T-cell (primary cell): ENCODE results near the gene COA1. TPM values are rescaled to one million over a fixed set of nuclear protein-coding genes. Genes with fewer than 3 reads are reported as not detected.

Experiments used
- ATAC-seq, 4 experiments: fragments of 200-7000 bp in 3 of 4; fragments of 150-1000 bp in 1 of 4; cut with Tn5 transposase; replicated peaks in 1 of 4; 1 replicate in 3 of 4; 2 replicates in 1 of 4; pipeline ENCODE4 v1.10.0; 2021; ENCODE audit warnings: moderate library complexity in 3 of 4, mild to moderate bottlenecking in 2 of 4, moderate number of reproducible peaks in 1 of 4
- CTCF ChIA-PET, 2 donors: fragments of 300-600 bp; sonication (Branson Sonifier 250); formaldehyde crosslinking; loops; one replicate each; lab custom pipeline; 2022; ENCODE audit warnings: antibody characterized with exemption in 2 of 2; lab: Charles Lee
- POLR2A ChIA-PET, 2 donors: fragments of 300-600 bp; sonication (Branson Sonifier 250); formaldehyde crosslinking; loops; one replicate each; lab custom pipeline; 2022; ENCODE audit warnings: antibody characterized with exemption in 2 of 2; lab: Charles Lee
- DNase-seq, 35 experiments: peaks; one replicate each; pipeline versions ENCODE4 v3.0.0 to v3.0.0-alpha.2; 2013 to 2023
- H3K27ac ChIP-seq: one replicate; pipeline ENCODE4 v1.5.1; 2013; ENCODE audit warnings: low read length
- H3K27me3 ChIP-seq, 2 experiments: replicated peaks in 1 of 2; 1 replicate in 1 of 2; 2 replicates in 1 of 2; pipeline versions ENCODE4 v1.6.1 to v1.7.0; 2013; ENCODE audit warnings: low read length in 1 of 2, mixed read lengths in 1 of 2; ENCODE audit not compliant: control insufficient read depth in 2 of 2, insufficient read depth in 2 of 2; ENCODE audit errors: extremely low read depth in 1 of 2
- H3K36me3 ChIP-seq, 2 donors: 1 replicate in 1 of 2; 2 replicates in 1 of 2; pipeline versions ENCODE4 v1.6.1 to v1.7.0; 2013; ENCODE audit warnings: low read length in 1 of 2; ENCODE audit not compliant: control insufficient read depth in 2 of 2, insufficient read depth in 1 of 2; ENCODE audit errors: extremely low read depth in 1 of 2
- H3K4me1 ChIP-seq, 2 experiments: 1 replicate in 1 of 2; 2 replicates in 1 of 2; pipeline versions ENCODE4 v1.6.1 to v1.7.0; 2013; ENCODE audit warnings: low read length in 2 of 2, mixed read lengths in 1 of 2; ENCODE audit not compliant: insufficient read depth in 2 of 2, control insufficient read depth in 1 of 2; ENCODE audit errors: extremely low read depth in 1 of 2
- H3K4me3 ChIP-seq, 2 donors: 1 replicate in 1 of 2; 2 replicates in 1 of 2; pipeline versions ENCODE4 v1.5.1 to v1.7.0; 2013; ENCODE audit warnings: mild to moderate bottlenecking in 2 of 2, low read length in 1 of 2, moderate library complexity in 1 of 2; ENCODE audit not compliant: control insufficient read depth in 1 of 2; ENCODE audit errors: extremely low read depth in 1 of 2
- H3K9me3 ChIP-seq: 2 replicates; pipeline ENCODE4 v1.7.0; 2013
- H3K27ac Mint-ChIP-seq, 2 donors: one replicate each; pipeline ENCODE4 v1.8.0; 2020 to 2021; ENCODE audit warnings: mild to moderate bottlenecking in 2 of 2, mixed read lengths in 2 of 2
- H3K27me3 Mint-ChIP-seq, 2 donors: one replicate each; pipeline ENCODE4 v1.8.0; 2021 to 2022; ENCODE audit warnings: mixed read lengths in 2 of 2
- H3K36me3 Mint-ChIP-seq: one replicate; pipeline ENCODE4 v1.8.0; 2021; ENCODE audit warnings: mixed read lengths
- H3K4me1 Mint-ChIP-seq, 3 donors: one replicate each; pipeline ENCODE4 v1.8.0; 2020 to 2022; ENCODE audit warnings: mixed read lengths in 3 of 3, mild to moderate bottlenecking in 1 of 3
- H3K4me3 Mint-ChIP-seq, 3 donors: one replicate each; pipeline ENCODE4 v1.8.0; 2020 to 2022; ENCODE audit warnings: mild to moderate bottlenecking in 3 of 3, mixed read lengths in 3 of 3, moderate library complexity in 3 of 3
- H3K9me3 Mint-ChIP-seq, 3 donors: one replicate each; pipeline ENCODE4 v1.8.0; 2020 to 2022; ENCODE audit warnings: mixed read lengths in 3 of 3
- WGBS: methylation state at CpG from one replicate; pipeline ENCODE4 v1.1.5; 2013; ENCODE audit warnings: missing lambda C conversion rate; ENCODE audit not compliant: insufficient coverage; 5-methylcytosine and 5-hydroxymethylcytosine counted together
- total RNA-seq, 35 experiments: library from RNA in 6 of 35; stranded (reverse) in 6 of 35; fragments of 120-200 nt in 1 of 35; gene quantifications; one replicate each; pipeline versions ENCODE4 v1.2.1 to v1.2.4 and lab custom pipeline; 2013 to 2026

COA1 gene
- total RNA-seq, 5 donors from 2014 or later (not counting 1 experiment from before 2014, with no cell fraction given) = 49.6 to 92.1 (median 67.8) TPM

DNA sequence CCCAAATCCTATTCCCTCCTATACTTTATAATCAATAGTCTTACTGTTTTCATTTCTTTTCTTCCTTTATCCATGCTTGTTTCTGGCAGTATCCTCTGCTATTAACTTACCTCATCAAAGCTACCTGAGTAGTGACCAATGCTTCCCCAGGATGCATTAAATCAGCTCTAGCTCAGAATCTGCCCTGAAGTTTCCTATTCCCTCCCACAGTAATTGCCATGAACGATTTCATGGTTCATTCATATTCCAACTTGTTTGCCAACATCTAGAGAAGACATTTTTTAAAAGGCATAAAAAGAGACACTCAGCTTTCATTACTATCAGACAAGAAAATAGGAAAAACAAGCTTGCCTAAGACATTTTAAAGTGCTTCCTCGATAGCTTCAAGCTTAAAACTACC lies 42.3 kb downstream of the COA1 start:
- no peak overlapping the region for H3K4me3 ChIP-seq
- no peaks in the 10 kb centered on the region for H3K27me3 ChIP-seq
- no peak overlapping the region for H3K27ac ChIP-seq
- Mint-ChIP-seq H3K36me3 (peaks cover 17% of the 10 kb centered on the region), H3K27me3 (no peaks in the 10 kb centered on the region), H3K4me1 (peaks cover 66 to 77% (median 66%) of the 10 kb centered on the region in 3 donors), H3K9me3 (peaks cover 3 to 7% (median 3%) of the 10 kb centered on the region in 3 donors), H3K27ac (no peak overlapping the region), H3K4me3 (no peak overlapping the region)
- POLR2A ChIA-PET = interaction anchor here in 1 of 2 donors (0.6 to 0.9 kb wide), 2 partner anchors 102 to 104 kb away, joined by 3 to 5 read pairs; partner anchors contain the start of gene STK17A
- H3K4me1 ChIP-seq = peaks cover 15 to 19% of the 10 kb centered on the region in 2 experiments
- ATAC-seq = no peak
- H3K9me3 ChIP-seq = no peaks in the 10 kb centered on the region
- CTCF ChIA-PET = interaction anchor here (0.6 to 3.7 kb wide), 4 partner anchors 13 to 104 kb away, joined by 3 to 14 read pairs (median 6); partner anchors contain the start of gene STK17A (in 1 of the 2)
- no CpG with 5 or more reads among the region's 2 CpGs for WGBS
- no peaks in the 10 kb centered on the region for H3K36me3 ChIP-seq
- DNase-seq = no peak

DNA sequence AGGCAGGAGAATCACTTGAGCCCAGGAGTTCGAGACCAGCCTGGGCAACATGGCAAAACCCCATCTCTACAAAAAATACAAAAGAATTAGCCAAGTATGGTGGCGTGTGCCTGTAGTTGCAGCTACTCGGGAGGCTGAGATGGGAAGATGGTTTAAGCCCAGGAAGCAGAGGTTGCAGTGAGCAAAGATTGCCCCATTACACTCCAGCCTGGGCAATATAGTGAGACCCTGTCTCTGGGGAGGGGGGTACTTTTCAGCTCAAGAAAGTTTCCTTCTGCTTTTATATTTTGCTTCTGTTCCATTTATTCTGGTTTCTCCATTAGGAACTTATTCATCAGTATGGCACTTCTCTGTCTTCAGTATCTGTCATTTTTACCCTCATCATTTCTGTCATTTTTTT lies 48.6 kb downstream of the COA1 start:
- Mint-ChIP-seq H3K4me3 (no peak overlapping the region), H3K36me3 (peaks cover 5% of the 10 kb centered on the region), H3K27ac (peak overlapping the region; percentile 84 to 89), H3K27me3 (no peaks in the 10 kb centered on the region), H3K9me3 (no peaks in the 10 kb centered on the region), H3K4me1 (peaks cover 84 to 87% (median 87%) of the 10 kb centered on the region in 3 donors)
- no peaks in the 10 kb centered on the region for H3K9me3 ChIP-seq
- DNase-seq (no peak), ATAC-seq (no peak)
- H3K27me3 ChIP-seq = no peaks in the 10 kb centered on the region
- ChIA-PET POLR2A (interaction anchor here in 1 of 2 donors (0.9 to 2.0 kb wide), 2 partner anchors 42 to 98 kb away, joined by 4 to 6 read pairs; partner anchors contain the start of gene STK17A), CTCF (interaction anchor here (1.1 to 1.7 kb wide), 3 partner anchors 42 to 99 kb away, joined by 3 to 8 read pairs (median 3); partner anchors contain the start of gene STK17A (in 1 of the 2))
- H3K27ac ChIP-seq = no peak overlapping the region
- no peak overlapping the region for H3K4me3 ChIP-seq
- peaks cover 16 to 33% of the 10 kb centered on the region in 2 experiments for H3K4me1 ChIP-seq
- H3K36me3 ChIP-seq = no peaks in the 10 kb centered on the region
- no CpG with 5 or more reads among the region's 3 CpGs for WGBS

DNA sequence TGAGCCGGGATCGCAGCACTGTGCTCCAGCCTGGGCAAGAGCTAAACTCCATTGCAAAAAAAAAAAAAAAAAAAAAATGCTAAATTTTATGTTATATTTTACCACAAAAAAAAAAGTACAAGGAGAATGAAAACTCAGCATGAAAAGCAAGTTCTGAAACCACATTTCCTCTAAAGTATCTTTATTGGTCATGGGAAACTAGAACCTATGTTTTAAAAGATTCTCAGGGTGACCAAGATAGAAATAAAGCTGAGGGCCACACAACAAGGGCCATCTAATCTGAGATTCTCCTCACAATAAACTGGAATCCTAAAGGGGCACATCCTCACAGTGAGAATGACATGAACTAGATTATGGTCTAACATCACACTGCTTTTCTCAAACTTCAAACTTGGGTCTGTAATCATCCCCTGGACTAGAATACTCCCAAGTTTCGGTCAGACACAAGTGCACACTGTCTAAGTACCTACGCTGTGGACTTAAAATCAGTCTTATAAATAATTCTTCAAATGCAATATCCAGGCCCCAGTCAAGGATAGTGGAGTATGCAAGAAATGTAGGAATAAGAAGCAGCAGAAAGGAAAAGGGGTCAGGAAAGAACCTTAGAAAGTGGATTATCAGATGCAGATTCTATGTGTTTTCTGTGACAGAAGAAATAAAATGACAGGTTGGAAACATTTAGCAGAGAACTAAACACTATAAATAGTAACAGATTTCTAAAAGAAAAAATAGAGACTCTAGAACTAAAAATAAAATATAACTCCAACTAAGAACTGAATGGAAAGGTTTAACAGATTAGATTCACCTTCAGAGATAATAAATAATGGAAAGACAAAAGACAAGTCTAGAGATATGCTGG lies 49.9 kb downstream of the COA1 start:
- H3K27ac ChIP-seq = peak overlapping the region; percentile 8

DNA sequence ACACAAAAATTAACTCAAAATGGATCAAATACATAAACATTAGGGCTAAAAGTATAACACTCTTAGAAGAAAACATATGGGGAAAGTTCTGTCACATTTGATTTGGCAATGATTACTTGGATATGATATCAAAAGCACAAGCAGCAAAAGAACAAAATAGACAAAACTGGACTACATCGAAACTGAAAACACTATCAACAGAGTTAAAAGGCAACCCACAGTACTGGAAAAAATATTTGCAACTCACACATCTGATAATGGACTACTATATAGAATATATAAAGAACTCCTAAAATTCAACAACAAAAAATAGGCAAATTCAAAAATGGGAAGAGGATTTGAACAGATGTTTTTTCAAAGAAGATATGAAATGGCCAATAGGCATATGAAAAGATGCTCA lies 51.0 kb downstream of the COA1 start:
- H3K4me1 Mint-ChIP-seq = peaks cover 74 to 84% (median 84%) of the 10 kb centered on the region in 3 donors
- H3K36me3 Mint-ChIP-seq = peaks cover 7% of the 10 kb centered on the region
- ChIA-PET CTCF (interaction anchor here (0.6 to 1.5 kb wide), 3 partner anchors 16 to 95 kb away, joined by 3 to 11 read pairs (median 3); partner anchors contain the start of gene STK17A (in 1 of the 2)), POLR2A (interaction anchor here in 1 of 2 donors (1.1 kb wide), 1 partner anchor 26 kb away, joined by 5 read pairs; no protein-coding TSS in a partner anchor)
- peak overlapping the region; percentile 82 to 86 for H3K27ac Mint-ChIP-seq
- H3K4me3 Mint-ChIP-seq = peak overlapping the region; percentile 29 to 35 (median 33)
- no peaks in the 10 kb centered on the region for H3K27me3 Mint-ChIP-seq
- peaks cover 13 to 29% of the 10 kb centered on the region in 2 experiments for H3K4me1 ChIP-seq
- H3K9me3 Mint-ChIP-seq = no peaks in the 10 kb centered on the region
- ATAC-seq (no peak), DNase-seq (no peak)
- H3K27ac ChIP-seq = peak overlapping the region; percentile 37
- no CpG with 5 or more reads among the region's 1 CpG for WGBS
- H3K27me3 ChIP-seq = no peaks in the 10 kb centered on the region
- no peaks in the 10 kb centered on the region for H3K36me3 ChIP-seq
- H3K9me3 ChIP-seq = no peaks in the 10 kb centered on the region
- no peak overlapping the region for H3K4me3 ChIP-seq

More for the DNA sequence above, 49.9 kb downstream of the COA1 start:
- Mint-ChIP-seq H3K27me3 (no peaks in the 10 kb centered on the region), H3K4me3 (peak overlapping the region in 1 of 3 donors; percentile 33), H3K4me1 (peaks cover 74 to 84% (median 83%) of the 10 kb centered on the region in 3 donors), H3K27ac (peak overlapping the region; percentile 84 to 89), H3K36me3 (peaks cover 7% of the 10 kb centered on the region), H3K9me3 (no peaks in the 10 kb centered on the region)
- ATAC-seq (peak in 2 of 4 experiments; percentile 32 to 52), DNase-seq (peak in 1 of 35 experiments; percentile 14)
- H3K36me3 ChIP-seq = no peaks in the 10 kb centered on the region
- no CpG with 5 or more reads among the region's 4 CpGs for WGBS
- ChIA-PET CTCF (interaction anchor here (0.6 to 1.7 kb wide), 6 partner anchors 20 to 113 kb away, joined by 3 to 12 read pairs (median 8); partner anchors contain the start of gene STK17A (in 1 of the 2)), POLR2A (interaction anchor here (0.6 to 2.0 kb wide), 5 partner anchors 10 to 287 kb away, joined by 3 to 11 read pairs (median 7); partner anchors contain the start of gene STK17A (in 1 of the 2))
- H3K4me1 ChIP-seq = peaks cover 13 to 29% of the 10 kb centered on the region in 2 experiments
- H3K27me3 ChIP-seq = no peaks in the 10 kb centered on the region
- peak overlapping the region in 1 of 2 donors; percentile 44 for H3K4me3 ChIP-seq
- H3K9me3 ChIP-seq = no peaks in the 10 kb centered on the region

DNA sequence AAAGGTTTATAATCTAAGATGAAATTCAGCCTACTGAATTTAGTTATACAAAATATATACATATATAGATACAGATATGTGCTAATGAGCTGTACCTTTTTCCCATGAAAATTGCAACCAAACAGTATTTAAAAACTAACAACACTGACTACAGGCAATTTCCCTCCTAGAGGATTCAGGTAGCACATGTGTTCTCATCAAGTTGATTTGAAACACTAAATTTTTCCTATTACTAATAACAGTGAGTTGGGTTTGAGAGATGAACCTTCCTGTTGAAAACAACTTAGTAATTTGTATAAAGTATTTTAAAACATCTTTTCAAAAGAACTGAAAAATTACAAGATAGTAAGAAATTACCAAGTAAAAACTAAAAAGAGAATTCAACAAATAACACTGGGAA lies 51.5 kb downstream of the COA1 start:
- Histone ChIP-seq H3K27me3 (no peaks in the 10 kb centered on the region), H3K36me3 (no peaks in the 10 kb centered on the region), H3K4me1 (peaks cover 13 to 29% of the 10 kb centered on the region in 2 experiments), H3K9me3 (no peaks in the 10 kb centered on the region), H3K4me3 (no peak overlapping the region), H3K27ac (peak overlapping the region; percentile 37)
- Mint-ChIP-seq H3K4me3 (peak overlapping the region in 1 of 3 donors; percentile 33), H3K4me1 (peaks cover 74 to 84% (median 84%) of the 10 kb centered on the region in 3 donors), H3K9me3 (peaks cover 0 to 2% (median 0%) of the 10 kb centered on the region in 3 donors), H3K27ac (peak overlapping the region; percentile 82 to 86), H3K36me3 (peaks cover 9% of the 10 kb centered on the region), H3K27me3 (no peaks in the 10 kb centered on the region)
- no peak for ATAC-seq
- CTCF ChIA-PET = interaction anchor here in 1 of 2 donors (1.0 kb wide), 1 partner anchor 22 kb away, joined by 3 read pairs; no protein-coding TSS in a partner anchor
- POLR2A ChIA-PET = interaction anchor here (0.6 to 1.1 kb wide), 3 partner anchors 26 to 105 kb away, joined by 4 to 5 read pairs (median 4); no protein-coding TSS in a partner anchor
- no peak for DNase-seq
